Stimulated activated effector memory CD8-positive, alpha-beta T cell treated with anti-CD3 and anti-CD28 coated beads, Interleukin-12 subunit alpha, Interleukin-12 subunit beta, amount 100 ng/mL, for 72 hours (primary cell): Measurements from ENCODE around the gene PARL.
A peak's percentile ranks its signal among the peaks of the same experiment; 100 is the strongest.
"Not testable (repeated sequence)": the region's sequence is repeated elsewhere in the genome, so short reads cannot be mapped to it uniquely, and the experiment has no call there.

Source experiments
- ATAC-seq: fragments of 150-1000 bp; cut with Tn5 transposase; 2 replicates; pipeline ENCODE4 v1.10.0; 2021
- DNase-seq, 2 donors: peaks; one replicate each; pipeline ENCODE4 v3.0.0; 2021 to 2022; ENCODE audit warnings: low spot score in 2 of 2
- H3K27ac Mint-ChIP-seq: one replicate; pipeline ENCODE4 v1.8.0; 2022; ENCODE audit warnings: mild to moderate bottlenecking, mixed read lengths
- H3K36me3 Mint-ChIP-seq: one replicate; pipeline ENCODE4 v1.8.0; 2022; ENCODE audit warnings: mild to moderate bottlenecking, mixed read lengths
- H3K4me1 Mint-ChIP-seq: one replicate; pipeline ENCODE4 v1.8.0; 2022; ENCODE audit warnings: mixed read lengths
- H3K4me3 Mint-ChIP-seq: one replicate; pipeline ENCODE4 v1.8.0; 2022; ENCODE audit warnings: mild to moderate bottlenecking, mixed read lengths
- H3K9me3 Mint-ChIP-seq: one replicate; pipeline ENCODE4 v1.8.0; 2022; ENCODE audit warnings: mixed read lengths

PARL gene

GRCh38 chr3:183807209-183807728 is 77.4 kb downstream of the PARL start:
- Mint-ChIP-seq H3K27ac (no peak overlapping the region), H3K4me1 (no peaks in the 10 kb centered on the region), H3K36me3 (peaks cover 100% of the 10 kb centered on the region), H3K9me3 (no peaks in the 10 kb centered on the region), H3K4me3 (no peak overlapping the region)
- no peak for DNase-seq
- ATAC-seq: no peak

DNA sequence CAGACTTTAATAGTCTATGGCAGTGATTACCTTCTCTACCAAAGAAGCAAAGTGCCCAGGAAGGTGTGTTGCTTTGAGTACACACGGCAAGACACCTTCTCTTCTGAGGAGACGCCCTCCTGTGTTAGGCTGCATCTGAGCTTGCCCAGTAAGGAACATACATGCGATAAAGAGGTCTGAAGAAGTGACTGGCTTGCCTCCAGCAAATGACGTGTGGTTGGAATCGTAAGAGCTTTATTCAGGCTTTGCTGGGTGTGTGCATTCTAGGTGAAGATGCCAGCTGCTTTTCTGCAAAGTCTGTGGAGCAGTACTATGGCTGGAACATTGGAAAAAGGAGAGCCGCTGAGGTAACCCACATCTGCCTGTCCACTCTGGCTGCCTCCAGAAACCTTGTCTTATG is 81.7 kb downstream of the PARL start:
- ATAC-seq (no peak), DNase-seq (no peak)
- Mint-ChIP-seq H3K4me1 (no peaks in the 10 kb centered on the region), H3K36me3 (peaks cover 100% of the 10 kb centered on the region), H3K4me3 (no peak overlapping the region), H3K9me3 (no peaks in the 10 kb centered on the region), H3K27ac (no peak overlapping the region)

- ATAC-seq (no peak), DNase-seq (no peak)
- Mint-ChIP-seq H3K4me3 (no peak overlapping the region), H3K9me3 (no peaks in the 10 kb centered on the region), H3K36me3 (peaks cover 100% of the 10 kb centered on the region), H3K4me1 (no peaks in the 10 kb centered on the region), H3K27ac (no peak overlapping the region)
These were observed 83.1 kb downstream of the PARL start for GRCh38 chr3:183801601-183802000.

DNA sequence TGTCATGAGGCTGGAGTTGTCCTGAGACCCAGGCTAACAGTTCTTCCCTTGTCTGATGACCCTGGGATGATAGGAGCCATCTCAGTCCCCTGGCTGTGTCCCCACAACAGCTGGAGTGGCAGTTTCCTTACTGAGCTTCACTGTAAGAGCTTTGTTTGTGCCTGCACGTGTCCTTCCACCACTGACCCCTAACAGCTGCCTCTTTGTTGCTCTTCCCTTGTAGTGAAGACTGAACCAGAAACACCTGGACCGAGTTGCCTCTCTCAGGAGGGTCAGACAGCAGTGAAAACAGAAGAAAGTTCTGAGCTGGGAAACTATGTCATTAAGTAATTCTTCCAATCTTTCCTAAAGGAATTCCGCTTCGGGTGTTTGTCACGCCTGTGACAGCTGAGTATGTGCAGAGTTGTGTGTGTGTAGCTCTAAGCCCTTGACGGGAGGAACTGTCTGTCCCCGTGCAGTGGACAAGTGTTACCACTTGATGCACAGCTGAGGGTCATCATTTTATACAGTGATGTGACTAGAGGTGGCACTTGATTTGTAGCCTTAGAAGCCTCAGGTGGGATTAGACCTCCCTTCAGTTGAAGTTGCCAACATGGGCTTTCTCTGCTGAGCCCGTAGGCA is 84.3 kb downstream of the PARL start:
- no peak for ATAC-seq
- H3K27ac Mint-ChIP-seq: no peak overlapping the region
- H3K4me3 Mint-ChIP-seq: no peak overlapping the region
- no peaks in the 10 kb centered on the region for H3K4me1 Mint-ChIP-seq
- no peak for DNase-seq
- peaks cover 100% of the 10 kb centered on the region for H3K36me3 Mint-ChIP-seq
- H3K9me3 Mint-ChIP-seq: no peaks in the 10 kb centered on the region

DNA sequence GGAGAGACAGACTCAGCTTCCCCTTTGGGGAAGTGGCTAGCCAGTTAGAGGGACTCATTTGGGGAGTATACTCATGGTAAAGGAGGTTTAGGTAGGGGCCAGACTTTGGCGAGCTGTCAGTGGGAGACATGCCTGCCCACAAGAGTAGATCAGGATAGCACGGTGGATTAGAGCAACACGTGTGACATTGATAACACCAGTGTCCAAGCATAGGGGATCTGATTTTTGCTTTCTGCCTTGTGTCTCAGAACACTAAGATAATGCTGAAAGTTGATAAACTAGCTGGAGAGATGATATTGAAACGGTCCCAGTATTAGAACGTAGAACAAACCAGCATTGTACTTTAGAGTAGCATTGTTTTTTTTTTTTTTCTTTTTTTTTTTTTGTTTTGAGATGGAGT is 85.2 kb downstream of the PARL start:
- no peak overlapping the region for H3K4me3 Mint-ChIP-seq
- DNase-seq (no peak), ATAC-seq (no peak)
- peaks cover 100% of the 10 kb centered on the region for H3K36me3 Mint-ChIP-seq
- H3K9me3 Mint-ChIP-seq: no peaks in the 10 kb centered on the region
- no peaks in the 10 kb centered on the region for H3K4me1 Mint-ChIP-seq
- H3K27ac Mint-ChIP-seq: no peak overlapping the region

GRCh38 chr3:183797996-183798395 is 86.7 kb downstream of the PARL start:
- peaks cover 100% of the 10 kb centered on the region for H3K36me3 Mint-ChIP-seq
- ATAC-seq (no peak), DNase-seq (no peak)
- H3K9me3 Mint-ChIP-seq: no peaks in the 10 kb centered on the region
- no peak overlapping the region for H3K4me3 Mint-ChIP-seq
- H3K27ac Mint-ChIP-seq: peak overlapping the region; percentile 20
- no peaks in the 10 kb centered on the region for H3K4me1 Mint-ChIP-seq

- no peaks in the 10 kb centered on the region for H3K4me1 Mint-ChIP-seq
- peaks cover 100% of the 10 kb centered on the region for H3K36me3 Mint-ChIP-seq
- ATAC-seq: no peak
- DNase-seq: no peak
- H3K27ac Mint-ChIP-seq: no peak overlapping the region
- no peak overlapping the region for H3K4me3 Mint-ChIP-seq
- H3K9me3 Mint-ChIP-seq: no peaks in the 10 kb centered on the region
These were observed 88.3 kb downstream of the PARL start for GRCh38 chr3:183796372-183796771.

DNA sequence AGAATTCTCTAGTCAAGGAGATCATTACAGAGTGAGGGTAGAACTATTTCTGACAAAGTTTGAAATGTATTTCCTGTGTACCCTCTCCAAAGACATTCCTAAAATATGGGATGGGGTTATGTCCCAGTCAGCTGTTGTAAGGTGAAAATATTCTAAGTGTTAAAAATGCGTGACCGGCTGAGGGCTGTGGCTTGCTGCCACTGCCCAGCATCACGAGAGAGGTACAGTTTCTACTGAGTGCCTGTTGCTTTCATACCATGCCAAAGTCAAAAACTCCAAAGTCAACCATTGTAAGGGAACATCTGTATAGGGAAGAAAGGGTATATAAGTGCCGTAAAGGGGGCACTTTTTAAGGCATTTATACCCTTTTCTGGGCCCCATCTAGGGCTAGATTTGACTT is 90.2 kb downstream of the PARL start:
- no peaks in the 10 kb centered on the region for H3K4me1 Mint-ChIP-seq
- H3K36me3 Mint-ChIP-seq: peaks cover 100% of the 10 kb centered on the region
- DNase-seq: no peak
- no peak overlapping the region for H3K27ac Mint-ChIP-seq
- no peak for ATAC-seq
- H3K4me3 Mint-ChIP-seq: no peak overlapping the region
- H3K9me3 Mint-ChIP-seq: no peaks in the 10 kb centered on the region

DNA sequence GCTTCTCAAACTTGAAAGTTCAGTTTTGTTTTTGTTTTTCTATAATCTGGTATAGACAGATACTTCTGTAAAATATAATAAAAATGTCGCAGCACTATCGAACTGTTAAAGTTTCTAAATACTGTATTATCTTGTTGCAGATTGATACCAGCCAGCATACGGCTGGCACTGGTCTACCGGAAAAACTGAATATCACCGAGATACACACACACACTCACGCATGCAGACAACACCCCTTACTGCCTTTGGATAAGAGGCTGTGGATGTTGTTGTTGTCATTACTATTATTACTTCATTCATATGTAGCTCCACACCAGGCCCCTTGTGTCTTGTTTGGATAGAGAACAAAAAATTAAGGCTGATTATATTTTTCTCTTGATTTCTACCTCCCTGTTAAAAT is 91.7 kb downstream of the PARL start:
- peaks cover 100% of the 10 kb centered on the region for H3K36me3 Mint-ChIP-seq
- no peak overlapping the region for H3K27ac Mint-ChIP-seq
- no peak overlapping the region for H3K4me3 Mint-ChIP-seq
- H3K9me3 Mint-ChIP-seq: no peaks in the 10 kb centered on the region
- DNase-seq (no peak), ATAC-seq (no peak)
- H3K4me1 Mint-ChIP-seq: no peaks in the 10 kb centered on the region

- peaks cover 100% of the 10 kb centered on the region for H3K36me3 Mint-ChIP-seq
- no peak for ATAC-seq
- H3K9me3 Mint-ChIP-seq: no peaks in the 10 kb centered on the region
- no peaks in the 10 kb centered on the region for H3K4me1 Mint-ChIP-seq
- H3K4me3 Mint-ChIP-seq: no peak overlapping the region
- H3K27ac Mint-ChIP-seq: no peak overlapping the region
- no peak for DNase-seq
These were observed 94.0 kb downstream of the PARL start for GRCh38 chr3:183790700-183791099.

DNA sequence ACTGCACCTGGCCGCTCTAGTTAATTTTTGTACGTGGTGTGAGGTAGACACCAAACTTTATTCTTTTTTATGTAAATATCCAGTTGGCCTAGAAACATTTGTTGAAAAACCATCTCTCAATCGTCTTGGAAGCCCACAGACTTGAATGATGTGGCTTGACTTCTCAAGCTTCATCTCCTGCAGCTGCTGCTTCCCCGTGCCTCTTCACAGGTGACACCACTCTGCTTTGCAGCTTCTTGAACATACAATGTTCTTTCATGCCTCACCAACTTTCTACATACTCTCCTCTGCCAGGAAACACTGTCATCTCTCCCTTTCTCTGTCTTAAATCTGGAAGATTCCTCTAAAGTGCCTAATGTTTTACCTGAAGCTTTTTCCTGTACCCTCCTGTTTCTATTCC is 94.9 kb downstream of the PARL start:
- Mint-ChIP-seq H3K4me3 (no peak overlapping the region), H3K27ac (no peak overlapping the region), H3K36me3 (peaks cover 100% of the 10 kb centered on the region), H3K4me1 (no peaks in the 10 kb centered on the region), H3K9me3 (no peaks in the 10 kb centered on the region)
- no peak for DNase-seq
- ATAC-seq: no peak

- H3K4me1 Mint-ChIP-seq, DNase-seq, H3K9me3 Mint-ChIP-seq, ATAC-seq, H3K4me3 Mint-ChIP-seq, H3K27ac Mint-ChIP-seq: not testable (repeated sequence)
- H3K36me3 Mint-ChIP-seq: peaks cover 100% of the 10 kb centered on the region
These were observed 100.2 kb downstream of the PARL start for GRCh38 chr3:183784503-183784902.

GRCh38 chr3:183782576-183783276 is 102.0 kb downstream of the PARL start:
- Mint-ChIP-seq H3K9me3 (no peaks in the 10 kb centered on the region), H3K27ac (no peak overlapping the region), H3K36me3 (peaks cover 100% of the 10 kb centered on the region), H3K4me1 (no peaks in the 10 kb centered on the region), H3K4me3 (no peak overlapping the region)
- no peak for ATAC-seq
- no peak for DNase-seq

- Mint-ChIP-seq H3K4me3 (no peak overlapping the region), H3K4me1 (no peaks in the 10 kb centered on the region), H3K27ac (no peak overlapping the region), H3K9me3 (no peaks in the 10 kb centered on the region), H3K36me3 (peaks cover 100% of the 10 kb centered on the region)
- ATAC-seq (no peak), DNase-seq (no peak)
These were observed 103.4 kb downstream of the PARL start for GRCh38 chr3:183781246-183781645.

GRCh38 chr3:183779896-183780465 is 104.7 kb downstream of the PARL start:
- ATAC-seq (no peak), DNase-seq (no peak)
- Mint-ChIP-seq H3K36me3 (peaks cover 100% of the 10 kb centered on the region), H3K9me3 (no peaks in the 10 kb centered on the region), H3K4me3 (no peak overlapping the region), H3K27ac (no peak overlapping the region), H3K4me1 (no peaks in the 10 kb centered on the region)
